Fibroblast of lung (primary cell): ENCODE results near the gene ANKS1B. TPM values are rescaled to one million over a fixed set of nuclear protein-coding genes. Genes with fewer than 3 reads are reported as not detected.
A peak's percentile ranks its signal among the peaks of the same experiment; 100 is the strongest.

Source experiments
- DNase-seq, 2 donors: peaks; one replicate each; pipeline versions ENCODE4 v3.0.0 to v3.0.0-alpha.2; 2010; ENCODE audit warnings: low read depth in 2 of 2
- H2AFZ ChIP-seq: 2 replicates; pipeline ENCODE4 v1.5.1; 2012; ENCODE audit warnings: low read length, control low read depth, inconsistent platforms
- H3K27ac ChIP-seq: 2 replicates; pipeline ENCODE4 v1.5.1; 2011; ENCODE audit warnings: low read length, control low read depth; ENCODE audit not compliant: insufficient read depth
- H3K27me3 ChIP-seq: 2 replicates; pipeline ENCODE4 v1.5.1; 2011; ENCODE audit warnings: mild to moderate bottlenecking, low read length; ENCODE audit not compliant: control insufficient read depth, insufficient read depth
- H3K36me3 ChIP-seq: 2 replicates; pipeline ENCODE4 v1.5.1; 2011; ENCODE audit warnings: low read length; ENCODE audit not compliant: control insufficient read depth, insufficient read depth
- H3K4me1 ChIP-seq: 2 replicates; pipeline ENCODE4 v1.5.1; 2011; ENCODE audit warnings: low read length; ENCODE audit not compliant: control insufficient read depth, insufficient read depth; ENCODE audit errors: extremely low read depth
- H3K4me2 ChIP-seq: 2 replicates; pipeline ENCODE4 v1.5.1; 2011; ENCODE audit warnings: low read length, control low read depth; ENCODE audit not compliant: insufficient read depth; ENCODE audit errors: extremely low read depth
- H3K4me3 ChIP-seq, 4 experiments: fragments of 200-600 bp in 1 of 4; sonication (generic) in 1 of 4; replicated peaks in 1 of 4; 2 replicates each; pipeline ENCODE4 v1.5.1; 2011 to 2016; ENCODE audit warnings: low read length in 4 of 4, low read depth in 3 of 4, mild to moderate bottlenecking in 3 of 4, control low read depth in 2 of 4, inconsistent platforms in 1 of 4, mixed read lengths in 1 of 4; ENCODE audit not compliant: insufficient read depth in 1 of 4; ENCODE audit errors: control extremely low read depth in 1 of 4
- H3K79me2 ChIP-seq: 2 replicates; pipeline ENCODE4 v1.5.1; 2012; ENCODE audit warnings: mild to moderate bottlenecking, low read length, inconsistent platforms; ENCODE audit not compliant: control insufficient read depth, insufficient read depth
- H3K9ac ChIP-seq: 2 replicates; pipeline ENCODE4 v1.5.1; 2011; ENCODE audit warnings: mild to moderate bottlenecking, low read length, control low read depth; ENCODE audit not compliant: insufficient read depth
- H3K9me3 ChIP-seq: 2 replicates; pipeline ENCODE4 v1.5.1; 2012; ENCODE audit warnings: low read depth, low read length; ENCODE audit not compliant: control insufficient read depth, insufficient read depth
- H4K20me1 ChIP-seq: 2 replicates; pipeline ENCODE4 v1.5.1; 2011; ENCODE audit warnings: low read length; ENCODE audit not compliant: control insufficient read depth, insufficient read depth; ENCODE audit errors: extremely low read depth
- CTCF ChIP-seq, 2 donors: IDR thresholded peaks in 1 of 2; conservative IDR thresholded peaks in 1 of 2; 1 replicate in 1 of 2; 2 replicates in 1 of 2; pipeline ENCODE4 v1.5.1; 2011 to 2012; ENCODE audit warnings: low read length in 2 of 2, control low read depth in 1 of 2, inconsistent platforms in 1 of 2, low read depth in 1 of 2, mild to moderate bottlenecking in 1 of 2
- EZH2 ChIP-seq: IDR thresholded peaks from 2 replicates; pipeline ENCODE4 v1.5.1; 2012; ENCODE audit warnings: low read length, control low read depth, mild to moderate bottlenecking; ENCODE audit errors: missing control alignments
- polyA plus RNA-seq, 2 donors: library from polyadenylated mRNA; depleted of rRNA in 1 of 2; stranded (reverse) in 1 of 2; unstranded in 1 of 2; fragments of >200 nt; gene quantifications; 2 replicates each; pipeline ENCODE4 v1.2.1, GENCODE V29; 2011 to 2012; ENCODE audit warnings: missing spikeins in 1 of 2
- total RNA-seq: library from RNA; depleted of rRNA; stranded (reverse); fragments of >200 nt; gene quantifications from 2 replicates; pipeline ENCODE4 v1.2.1, GENCODE V29; 2014

ANKS1B gene
- total and polyA plus RNA-seq, 2 donors (not counting 1 experiment from before 2014, with no cell fraction given): 0.11 to 0.83 TPM

- no peak overlapping the region for H3K4me2 ChIP-seq
- TF ChIP-seq EZH2: no peak
- H3K4me1 ChIP-seq: no peaks in the 10 kb centered on the region
- no peaks in the 10 kb centered on the region for H3K9me3 ChIP-seq
- no peak overlapping the region for H3K4me3 ChIP-seq
- no peak for DNase-seq
- H3K9ac ChIP-seq: no peak overlapping the region
- H3K27me3 ChIP-seq: no peaks in the 10 kb centered on the region
- H3K36me3 ChIP-seq: no peaks in the 10 kb centered on the region
- H3K27ac ChIP-seq: no peak overlapping the region
- no peaks in the 10 kb centered on the region for H4K20me1 ChIP-seq
- no peaks in the 10 kb centered on the region for H3K79me2 ChIP-seq
- no peak overlapping the region for H2AFZ ChIP-seq
Observed at GRCh38 chr12:99479149-99479548, 505.6 kb downstream of the ANKS1B start.

GRCh38 chr12:99476956-99477355 lies 507.8 kb downstream of the ANKS1B start:
- Histone ChIP-seq H3K27me3 (no peaks in the 10 kb centered on the region), H4K20me1 (no peaks in the 10 kb centered on the region), H2AFZ (no peak overlapping the region), H3K4me2 (no peak overlapping the region), H3K9ac (no peak overlapping the region), H3K36me3 (no peaks in the 10 kb centered on the region), H3K9me3 (no peaks in the 10 kb centered on the region), H3K4me3 (no peak overlapping the region), H3K4me1 (no peaks in the 10 kb centered on the region), H3K27ac (no peak overlapping the region), H3K79me2 (no peaks in the 10 kb centered on the region)
- no peak for DNase-seq
- TF ChIP-seq CTCF (conservative IDR thresholded peaks at IDR 0.05 in 1 of 2, IDR thresholded peaks at IDR 0.05 in 1 of 2; ENCODE audit: low read depth in 1 of 2, low read length in 2 of 2): no peak
- no peak for TF ChIP-seq EZH2

GRCh38 chr12:99455350-99456035 lies 529.2 kb downstream of the ANKS1B start:
- Histone ChIP-seq H3K27me3 (no peaks in the 10 kb centered on the region), H3K4me1 (no peaks in the 10 kb centered on the region), H3K36me3 (no peaks in the 10 kb centered on the region), H3K27ac (no peak overlapping the region), H3K4me2 (no peak overlapping the region), H3K9ac (no peak overlapping the region), H3K4me3 (no peak overlapping the region), H2AFZ (no peak overlapping the region), H3K9me3 (no peaks in the 10 kb centered on the region), H3K79me2 (no peaks in the 10 kb centered on the region), H4K20me1 (no peaks in the 10 kb centered on the region)
- TF ChIP-seq CTCF (conservative IDR thresholded peaks at IDR 0.05 in 1 of 2, IDR thresholded peaks at IDR 0.05 in 1 of 2; ENCODE audit: low read depth in 1 of 2, low read length in 2 of 2) (no peak), EZH2 (no peak)
- DNase-seq: peak in 1 of 2 donors; percentile 94
